A673 (cell line): ENCODE data around the gene STARD13. TPM values are rescaled to one million over a fixed set of nuclear protein-coding genes. Genes with fewer than 3 reads are reported as not detected.

Experiments
- BruUV-seq: library from RNA; stranded (reverse); fragments of 400-500 nt; replicated peaks from 2 replicates; lab custom pipeline; 2021; lab: Mats Ljungman, UMichigan
- CTCF ChIA-PET: fragments of 300-600 bp; sonication (Branson Sonifier 250); formaldehyde crosslinking; loops from one replicate; lab custom pipeline; 2022; ENCODE audit warnings: antibody characterized with exemption; lab: Charles Lee
- POLR2A ChIA-PET: fragments of 300-600 bp; sonication (Branson Sonifier 250); formaldehyde crosslinking; loops from one replicate; lab custom pipeline; 2022; ENCODE audit warnings: antibody characterized with exemption; ENCODE audit not compliant: low non-redundant PET; lab: Charles Lee
- DNase-seq: peaks from one replicate; pipeline ENCODE4 v3.0.0-alpha.2; 2015; ENCODE audit warnings: low spot score
- H3K27ac ChIP-seq: fragments of 200-600 bp; sonication (generic); 2 replicates; pipeline ENCODE4 v1.5.1; 2016; ENCODE audit warnings: mixed run types, low read depth, mild to moderate bottlenecking, mixed read lengths, antibody characterized with exemption, low read length; ENCODE audit not compliant: poor library complexity, severe bottlenecking
- H3K27me3 ChIP-seq: fragments of 200-600 bp; sonication (generic); replicated peaks from 2 replicates; pipeline ENCODE4 v1.6.1; 2017; ENCODE audit warnings: mixed run types, low read depth, mild to moderate bottlenecking, mixed read lengths, antibody characterized with exemption, low read length; ENCODE audit not compliant: insufficient read depth, poor library complexity
- H3K36me3 ChIP-seq: fragments of 200-600 bp; sonication (generic); 2 replicates; pipeline ENCODE4 v1.6.1; 2016; ENCODE audit warnings: mixed run types, mild to moderate bottlenecking, mixed read lengths, antibody characterized with exemption, low read length; ENCODE audit not compliant: insufficient read depth, poor library complexity, severe bottlenecking
- H3K4me1 ChIP-seq: fragments of 200-600 bp; sonication (generic); 2 replicates; pipeline ENCODE4 v1.6.1; 2017; ENCODE audit warnings: mixed run types, mild to moderate bottlenecking, mixed read lengths, antibody characterized with exemption, low read length; ENCODE audit not compliant: insufficient read depth, poor library complexity, severe bottlenecking
- H3K4me3 ChIP-seq: fragments of 200-600 bp; sonication (generic); 2 replicates; pipeline ENCODE4 v1.5.1; 2016; ENCODE audit warnings: low read depth, mixed run types, mild to moderate bottlenecking, mixed read lengths, low read length; ENCODE audit not compliant: poor library complexity, severe bottlenecking
- H3K9me3 ChIP-seq: fragments of 200-600 bp; sonication (generic); 2 replicates; pipeline ENCODE4 v1.6.1; 2016; ENCODE audit warnings: mixed run types, low read depth, mild to moderate bottlenecking, mixed read lengths, antibody characterized with exemption, low read length; ENCODE audit not compliant: poor library complexity, severe bottlenecking
- EZH2 ChIP-seq: fragments of 200-600 bp; sonication (generic); IDR thresholded peaks from 2 replicates; pipeline ENCODE4 v1.6.1; 2017; ENCODE audit warnings: borderline replicate concordance, low read depth, mild to moderate bottlenecking, mixed read lengths, antibody characterized with exemption, low read length; ENCODE audit not compliant: poor library complexity, severe bottlenecking
- intact Hi-C: fragments of 100-400 bp; cut with micrococcal nuclease; formaldehyde crosslinking; loops from one replicate; pipeline ENCODE4 v1.10.0; 2022; ENCODE audit not compliant: unreplicated experiment
- total RNA-seq: library from RNA; stranded (reverse); gene quantifications from 2 replicates; pipeline ENCODE4 v1.2.3, GENCODE V29; 2021
- TF ChIP-seq, protein P1 (sequence below): fragments of 300-800, 200-600 bp; sonication (generic); conservative IDR thresholded peaks from 2 replicates; pipeline ENCODE4 v1.5.1; 2017; ENCODE audit warnings: low read depth, mild to moderate bottlenecking, antibody characterized with exemption, low read length, moderate library complexity, mixed read lengths

STARD13 gene
- total RNA-seq, 1 experiment from 2014 or later, result 45.7 TPM

DNA sequence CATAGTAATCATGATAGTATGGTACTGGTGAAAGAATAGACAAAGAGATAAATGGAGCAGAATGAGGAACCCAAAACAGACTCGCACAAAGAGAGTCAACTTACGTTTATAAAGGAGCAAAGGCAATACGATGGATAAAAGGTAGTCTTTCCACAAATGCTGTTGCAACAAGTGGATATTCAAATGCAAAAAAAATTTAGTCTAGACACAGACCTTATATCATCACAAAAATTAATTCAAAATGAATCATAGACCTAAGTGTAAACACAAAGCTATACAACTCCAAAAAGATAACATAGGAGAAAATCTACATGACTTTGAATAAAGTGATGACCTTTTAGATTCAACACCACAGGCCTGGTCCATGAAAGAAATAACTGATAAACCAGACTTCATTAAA lies 137.7 kb downstream of the STARD13 start:
- DNase-seq, result no peak
- peaks cover 18% of the 10 kb centered on the region for H3K4me1 ChIP-seq

DNA sequence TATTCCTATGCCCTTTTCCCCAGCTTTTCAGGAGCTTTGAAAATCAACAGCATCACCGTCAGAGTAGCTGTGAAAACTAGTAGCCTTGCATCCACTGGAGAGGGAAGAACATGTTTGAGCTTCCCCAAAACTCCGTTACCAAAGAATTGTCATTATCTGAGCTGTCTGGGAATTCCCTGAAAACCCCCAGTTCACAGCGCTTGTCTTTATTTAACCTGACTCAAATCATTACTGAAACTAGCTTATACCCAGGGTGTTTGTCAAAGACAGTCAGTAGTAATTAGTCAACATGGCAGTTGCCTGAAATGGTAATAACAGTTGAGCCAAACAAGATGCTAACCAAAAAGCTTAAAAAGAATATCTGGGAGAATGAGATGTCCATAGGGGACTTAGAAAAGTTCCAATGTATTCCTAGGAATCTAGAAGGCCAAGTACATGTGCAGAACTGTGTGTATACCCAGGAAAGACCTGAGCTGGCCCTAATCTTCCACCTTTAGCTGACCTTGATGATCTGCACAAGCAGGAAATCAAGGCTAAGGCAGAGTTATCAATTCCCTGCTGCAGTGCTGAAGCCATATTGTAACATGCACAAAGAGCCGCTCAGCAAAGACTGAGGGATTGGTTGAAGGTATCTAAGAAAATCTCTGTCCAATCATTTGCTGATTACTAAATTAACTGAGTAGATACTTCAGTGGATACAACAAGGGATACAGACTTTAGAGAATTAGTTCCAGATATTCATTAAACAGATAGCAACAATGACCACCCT lies 138.5 kb downstream of the STARD13 start:
- H3K4me1 ChIP-seq, result peaks cover 18% of the 10 kb centered on the region
- H3K4me3 ChIP-seq, result no peak overlapping the region
- H3K27me3 ChIP-seq, result no peaks in the 10 kb centered on the region
- peaks cover 7% of the 10 kb centered on the region for H3K36me3 ChIP-seq
- TF ChIP-seq, protein P1, sequence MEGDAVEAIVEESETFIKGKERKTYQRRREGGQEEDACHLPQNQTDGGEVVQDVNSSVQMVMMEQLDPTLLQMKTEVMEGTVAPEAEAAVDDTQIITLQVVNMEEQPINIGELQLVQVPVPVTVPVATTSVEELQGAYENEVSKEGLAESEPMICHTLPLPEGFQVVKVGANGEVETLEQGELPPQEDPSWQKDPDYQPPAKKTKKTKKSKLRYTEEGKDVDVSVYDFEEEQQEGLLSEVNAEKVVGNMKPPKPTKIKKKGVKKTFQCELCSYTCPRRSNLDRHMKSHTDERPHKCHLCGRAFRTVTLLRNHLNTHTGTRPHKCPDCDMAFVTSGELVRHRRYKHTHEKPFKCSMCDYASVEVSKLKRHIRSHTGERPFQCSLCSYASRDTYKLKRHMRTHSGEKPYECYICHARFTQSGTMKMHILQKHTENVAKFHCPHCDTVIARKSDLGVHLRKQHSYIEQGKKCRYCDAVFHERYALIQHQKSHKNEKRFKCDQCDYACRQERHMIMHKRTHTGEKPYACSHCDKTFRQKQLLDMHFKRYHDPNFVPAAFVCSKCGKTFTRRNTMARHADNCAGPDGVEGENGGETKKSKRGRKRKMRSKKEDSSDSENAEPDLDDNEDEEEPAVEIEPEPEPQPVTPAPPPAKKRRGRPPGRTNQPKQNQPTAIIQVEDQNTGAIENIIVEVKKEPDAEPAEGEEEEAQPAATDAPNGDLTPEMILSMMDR, result no peak
- POLR2A ChIA-PET, result no interaction called here
- no peaks in the 10 kb centered on the region for H3K9me3 ChIP-seq
- no TSS peak for BruUV-seq
- CTCF ChIA-PET, result no interaction called here
- DNase-seq, result no peak
- intact Hi-C loops, result no loop called here
- no peak overlapping the region for H3K27ac ChIP-seq

More for the DNA sequence above, 137.7 kb downstream of the STARD13 start:
- H3K4me3 ChIP-seq, result no peak overlapping the region
- POLR2A ChIA-PET, result interaction anchor here (0.6 kb wide), 1 partner anchor 23 kb away, joined by 3 read pairs; no protein-coding TSS in a partner anchor
- CTCF ChIA-PET, result no interaction called here
- intact Hi-C loops, result no loop called here
- TF ChIP-seq, protein P1, result no peak
- no peak for TF ChIP-seq EZH2
- H3K36me3 ChIP-seq, result no peaks in the 10 kb centered on the region
- H3K27ac ChIP-seq, result no peak overlapping the region
- H3K9me3 ChIP-seq, result no peaks in the 10 kb centered on the region
- H3K27me3 ChIP-seq, result no peaks in the 10 kb centered on the region
- BruUV-seq, result no TSS peak

- ChIA-PET POLR2A (no interaction called here), CTCF (no interaction called here)
- intact Hi-C loops, result no loop called here
- H3K27me3 ChIP-seq, result no peaks in the 10 kb centered on the region
- peaks cover 10% of the 10 kb centered on the region for H3K4me1 ChIP-seq
- TF ChIP-seq, protein P1, result no peak
- no peak for TF ChIP-seq EZH2
- no peak for DNase-seq
- H3K9me3 ChIP-seq, result no peaks in the 10 kb centered on the region
- H3K27ac ChIP-seq, result no peak overlapping the region
- BruUV-seq, result no TSS peak
- peaks cover 20% of the 10 kb centered on the region for H3K36me3 ChIP-seq
- H3K4me3 ChIP-seq, result no peak overlapping the region
These were observed 139.9 kb downstream of the STARD13 start for GRCh38 chr13:33145667-33146066.
